ENCODE measurements around the gene NME4.
A peak's percentile ranks its signal among the peaks of the same experiment; 100 is the strongest.
"Not testable (repeated sequence)": the region's sequence is repeated elsewhere in the genome, so short reads cannot be mapped to it uniquely, and the experiment has no call there.

Gene NME4

DNA sequence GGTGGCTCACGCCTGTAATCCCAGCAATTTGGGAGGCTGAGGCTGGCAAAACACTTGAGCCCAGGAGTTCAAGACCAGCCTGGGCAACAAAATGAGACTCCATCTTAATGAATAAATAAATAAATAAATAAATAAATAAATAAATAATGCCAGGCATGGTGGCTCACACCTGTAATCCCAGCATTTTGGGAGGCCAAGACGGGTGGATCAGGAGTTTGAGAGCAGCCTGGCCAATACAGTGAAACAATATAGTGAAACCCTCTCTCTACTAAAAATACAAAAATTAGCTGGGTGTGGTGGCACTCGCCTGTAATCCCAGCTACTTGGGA is 18.1 kb downstream of the NME4 start (continued):
- TF ChIP-seq, protein P1, sequence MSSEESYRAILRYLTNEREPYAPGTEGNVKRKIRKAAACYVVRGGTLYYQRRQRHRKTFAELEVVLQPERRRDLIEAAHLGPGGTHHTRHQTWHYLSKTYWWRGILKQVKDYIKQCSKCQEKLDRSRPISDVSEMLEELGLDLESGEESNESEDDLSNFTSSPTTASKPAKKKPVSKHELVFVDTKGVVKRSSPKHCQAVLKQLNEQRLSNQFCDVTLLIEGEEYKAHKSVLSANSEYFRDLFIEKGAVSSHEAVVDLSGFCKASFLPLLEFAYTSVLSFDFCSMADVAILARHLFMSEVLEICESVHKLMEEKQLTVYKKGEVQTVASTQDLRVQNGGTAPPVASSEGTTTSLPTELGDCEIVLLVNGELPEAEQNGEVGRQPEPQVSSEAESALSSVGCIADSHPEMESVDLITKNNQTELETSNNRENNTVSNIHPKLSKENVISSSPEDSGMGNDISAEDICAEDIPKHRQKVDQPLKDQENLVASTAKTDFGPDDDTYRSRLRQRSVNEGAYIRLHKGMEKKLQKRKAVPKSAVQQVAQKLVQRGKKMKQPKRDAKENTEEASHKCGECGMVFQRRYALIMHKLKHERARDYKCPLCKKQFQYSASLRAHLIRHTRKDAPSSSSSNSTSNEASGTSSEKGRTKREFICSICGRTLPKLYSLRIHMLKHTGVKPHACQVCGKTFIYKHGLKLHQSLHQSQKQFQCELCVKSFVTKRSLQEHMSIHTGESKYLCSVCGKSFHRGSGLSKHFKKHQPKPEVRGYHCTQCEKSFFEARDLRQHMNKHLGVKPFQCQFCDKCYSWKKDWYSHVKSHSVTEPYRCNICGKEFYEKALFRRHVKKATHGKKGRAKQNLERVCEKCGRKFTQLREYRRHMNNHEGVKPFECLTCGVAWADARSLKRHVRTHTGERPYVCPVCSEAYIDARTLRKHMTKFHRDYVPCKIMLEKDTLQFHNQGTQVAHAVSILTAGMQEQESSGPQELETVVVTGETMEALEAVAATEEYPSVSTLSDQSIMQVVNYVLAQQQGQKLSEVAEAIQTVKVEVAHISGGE (tag by site-specific recombination; conservative IDR thresholded peaks at IDR 0.05; ENCODE audit: low read depth) = peak; percentile 56; the same call in 1 of the 2 replicates
- TF ChIP-seq ZNF394 (tag by site-specific recombination; IDR thresholded peaks at IDR 0.05; ENCODE audit: borderline replicate concordance) = peak; percentile 89
- TF ChIP-seq, protein P2, sequence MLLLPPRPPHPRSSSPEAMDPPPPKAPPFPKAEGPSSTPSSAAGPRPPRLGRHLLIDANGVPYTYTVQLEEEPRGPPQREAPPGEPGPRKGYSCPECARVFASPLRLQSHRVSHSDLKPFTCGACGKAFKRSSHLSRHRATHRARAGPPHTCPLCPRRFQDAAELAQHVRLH (tag by site-specific recombination; IDR thresholded peaks at IDR 0.05) = 0 out of 2 replicates have a peak, but pooled peaks have one; percentile 22

DNA sequence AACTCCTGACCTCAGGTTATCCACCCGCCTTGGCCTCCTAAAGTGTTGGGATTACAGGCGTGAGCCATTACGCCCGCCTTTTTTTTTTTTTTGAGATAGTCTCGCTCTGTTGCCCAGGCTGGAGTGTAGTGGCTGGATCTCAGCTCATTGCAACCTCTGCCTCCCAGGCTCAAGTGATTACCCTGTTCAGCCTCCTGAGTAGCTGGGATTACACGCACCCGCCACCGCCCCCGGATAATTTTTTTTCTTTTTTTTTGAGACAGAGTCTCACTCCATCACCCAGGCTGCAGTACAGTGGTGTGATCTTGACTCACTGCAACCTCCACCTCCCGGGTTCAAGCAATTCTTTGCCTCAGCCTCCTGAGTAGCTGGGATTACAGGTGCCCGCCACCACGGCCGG is 25.2 kb downstream of the NME4 start:
- CTCF ChIA-PET = not testable (repeated sequence)

DNA sequence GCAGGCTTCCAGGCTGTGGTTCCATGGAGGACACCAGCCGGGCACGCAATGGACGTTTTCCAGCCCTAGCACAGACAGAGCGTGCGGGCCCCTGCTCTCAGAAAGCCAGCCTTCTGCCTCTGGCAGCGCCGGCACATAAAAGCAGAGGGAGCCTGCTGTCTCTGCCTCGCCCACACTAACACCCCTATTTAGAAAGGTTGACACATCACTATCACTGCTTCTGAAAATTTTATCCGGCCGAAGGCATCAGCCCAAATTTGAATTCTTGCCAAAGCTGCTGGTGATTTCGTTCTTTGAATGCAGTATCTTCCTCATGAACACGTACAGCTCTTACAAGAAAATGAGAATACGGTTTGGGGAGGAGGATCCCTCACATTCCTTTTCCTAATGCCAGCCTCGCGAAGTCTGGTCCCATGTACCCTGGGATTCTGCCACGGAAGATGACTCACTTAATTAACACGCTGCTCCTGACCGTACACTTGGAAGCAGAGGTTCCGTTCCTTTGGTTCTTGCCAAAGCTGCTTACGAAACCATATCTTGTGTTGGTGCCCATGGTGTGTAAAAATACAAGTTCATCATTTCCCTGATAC is 27.1 kb downstream of the NME4 start:
- POLR2A ChIA-PET = interaction anchor here (0.9 kb wide), 1 partner anchor 23 kb away, joined by 3 read pairs; the partner anchor contains the start of gene DECR2
- no peaks in the 10 kb centered on the region for H3K9me3 ChIP-seq (ENCODE audit: control insufficient read depth, insufficient read depth, low read depth, low read length)
- peak; percentile 84 for TF ChIP-seq SP7 (tag by site-specific recombination; IDR thresholded peaks at IDR 0.05)
- no peak for TF ChIP-seq ZNF423 (tag by site-specific recombination; IDR thresholded peaks at IDR 0.05)
- TF ChIP-seq, protein P3, sequence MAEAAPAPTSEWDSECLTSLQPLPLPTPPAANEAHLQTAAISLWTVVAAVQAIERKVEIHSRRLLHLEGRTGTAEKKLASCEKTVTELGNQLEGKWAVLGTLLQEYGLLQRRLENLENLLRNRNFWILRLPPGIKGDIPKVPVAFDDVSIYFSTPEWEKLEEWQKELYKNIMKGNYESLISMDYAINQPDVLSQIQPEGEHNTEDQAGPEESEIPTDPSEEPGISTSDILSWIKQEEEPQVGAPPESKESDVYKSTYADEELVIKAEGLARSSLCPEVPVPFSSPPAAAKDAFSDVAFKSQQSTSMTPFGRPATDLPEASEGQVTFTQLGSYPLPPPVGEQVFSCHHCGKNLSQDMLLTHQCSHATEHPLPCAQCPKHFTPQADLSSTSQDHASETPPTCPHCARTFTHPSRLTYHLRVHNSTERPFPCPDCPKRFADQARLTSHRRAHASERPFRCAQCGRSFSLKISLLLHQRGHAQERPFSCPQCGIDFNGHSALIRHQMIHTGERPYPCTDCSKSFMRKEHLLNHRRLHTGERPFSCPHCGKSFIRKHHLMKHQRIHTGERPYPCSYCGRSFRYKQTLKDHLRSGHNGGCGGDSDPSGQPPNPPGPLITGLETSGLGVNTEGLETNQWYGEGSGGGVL (tag by site-specific recombination; IDR thresholded peaks at IDR 0.05) = no peak
- no peak for TF ChIP-seq WT1 (tag by site-specific recombination; IDR thresholded peaks at IDR 0.05)
- TF ChIP-seq ZNF626 (tag by site-specific recombination; IDR thresholded peaks at IDR 0.05) = no peak
- no peak for TF ChIP-seq ZSCAN16 (tag by site-specific recombination; IDR thresholded peaks at IDR 0.05)
- TF ChIP-seq ZFP3 (tag by site-specific recombination; IDR thresholded peaks at IDR 0.05; ENCODE audit: low read depth) = no peak
- TF ChIP-seq ZNF555 (tag by site-specific recombination; conservative IDR thresholded peaks at IDR 0.05) = no peak
- no peak for TF ChIP-seq ZNF521 (tag by site-specific recombination; IDR thresholded peaks at IDR 0.05)
- no peak for TF ChIP-seq KLF7 (tag by site-specific recombination; IDR thresholded peaks at IDR 0.05; ENCODE audit: borderline replicate concordance)
- no peak for TF ChIP-seq ZBTB20 (tag by site-specific recombination; IDR thresholded peaks at IDR 0.05)
- TF ChIP-seq ZNF335 (tag by site-specific recombination; conservative IDR thresholded peaks at IDR 0.05) = peak; percentile 57
- TF ChIP-seq ZBTB7A (tag by site-specific recombination; IDR thresholded peaks at IDR 0.05; ENCODE audit: low read depth) = no peak
- TF ChIP-seq, protein P4, sequence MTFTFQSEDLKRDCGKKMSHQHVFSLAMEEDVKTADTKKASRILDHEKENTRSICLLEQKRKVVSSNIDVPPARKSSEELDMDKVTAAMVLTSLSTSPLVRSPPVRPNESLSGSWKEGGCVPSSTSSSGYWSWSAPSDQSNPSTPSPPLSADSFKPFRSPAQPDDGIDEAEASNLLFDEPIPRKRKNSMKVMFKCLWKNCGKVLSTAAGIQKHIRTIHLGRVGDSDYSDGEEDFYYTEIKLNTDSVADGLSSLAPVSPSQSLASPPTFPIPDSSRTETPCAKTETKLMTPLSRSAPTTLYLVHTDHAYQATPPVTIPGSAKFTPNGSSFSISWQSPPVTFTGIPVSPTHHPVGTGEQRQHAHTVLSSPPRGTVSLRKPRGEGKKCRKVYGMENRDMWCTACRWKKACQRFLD (tag by site-specific recombination; IDR thresholded peaks at IDR 0.05) = no peak
- TF ChIP-seq ZNF324 (tag by site-specific recombination; IDR thresholded peaks at IDR 0.05) = no peak
- no peak for TF ChIP-seq ZNF426 (tag by site-specific recombination; IDR thresholded peaks at IDR 0.05)
- 0 out of 2 replicates have a peak, but pooled peaks have one; percentile 19 for TF ChIP-seq IKZF3 (tag by site-specific recombination; IDR thresholded peaks at IDR 0.05)
- no peak for TF ChIP-seq ZNF677 (tag by site-specific recombination; IDR thresholded peaks at IDR 0.05)
- TF ChIP-seq ZXDB (tag by site-specific recombination; IDR thresholded peaks at IDR 0.05) = no peak
- TF ChIP-seq ZNF16 (tag by site-specific recombination; IDR thresholded peaks at IDR 0.05; ENCODE audit: low read depth) = no peak
- no peak for TF ChIP-seq ZNF510 (tag by site-specific recombination; IDR thresholded peaks at IDR 0.05; ENCODE audit: insufficient replicate concordance)

More for the DNA sequence above, 25.2 kb downstream of the NME4 start:
- POLR2A ChIA-PET = interaction anchor here (0.6 kb wide), 1 partner anchor 14 kb away, joined by 3 read pairs; no protein-coding TSS in a partner anchor
- not testable (repeated sequence) for H3K9me3 ChIP-seq (ENCODE audit: control insufficient read depth, insufficient read depth, low read depth, low read length); H3K4me1 ChIP-seq (ENCODE audit: control insufficient read depth, insufficient read depth, low read length); H3K4me3 ChIP-seq (ENCODE audit: low read depth, low read length); H3K27ac ChIP-seq (ENCODE audit: extremely low read depth, low read depth, low read length); H3K36me3 ChIP-seq (ENCODE audit: control insufficient read depth in 2 of 2, insufficient read depth in 1 of 2, low read length in 2 of 2)
- peak; percentile 83 for TF ChIP-seq EGR2 (tag by site-specific recombination; IDR thresholded peaks at IDR 0.05; ENCODE audit: low read depth)
- TF ChIP-seq ZFHX2 (tag by site-specific recombination; conservative IDR thresholded peaks at IDR 0.05) = peak; percentile 45; the same call in 1 of the 2 replicates
- TF ChIP-seq OSR2 (tag by site-specific recombination; IDR thresholded peaks at IDR 0.05) = peak; percentile 77

More for the DNA sequence above, 27.1 kb downstream of the NME4 start:
- H3K4me1 ChIP-seq (ENCODE audit: control insufficient read depth, insufficient read depth, low read length) = peaks cover 9% of the 10 kb centered on the region; the same call in 1 of the 2 replicates
- H3K4me3 ChIP-seq (ENCODE audit: low read depth, low read length) = no peak overlapping the region
- no peak overlapping the region for H3K27ac ChIP-seq (ENCODE audit: extremely low read depth, low read depth, low read length)
- CTCF ChIA-PET = interaction anchor here (0.6 to 1.7 kb wide), 3 partner anchors 21 to 296 kb away, joined by 3 to 6 read pairs (median 4); no protein-coding TSS in a partner anchor
- H3K36me3 ChIP-seq (ENCODE audit: control insufficient read depth in 2 of 2, insufficient read depth in 1 of 2, low read length in 2 of 2) = peaks cover 0 to 11% of the 10 kb centered on the region in 2 experiments; a peak in 1 of 3 replicates
